ENCODE measurements around the gene KRT72.
A peak's percentile ranks its signal among the peaks of the same experiment; 100 is the strongest.

KRT72 gene

DNA sequence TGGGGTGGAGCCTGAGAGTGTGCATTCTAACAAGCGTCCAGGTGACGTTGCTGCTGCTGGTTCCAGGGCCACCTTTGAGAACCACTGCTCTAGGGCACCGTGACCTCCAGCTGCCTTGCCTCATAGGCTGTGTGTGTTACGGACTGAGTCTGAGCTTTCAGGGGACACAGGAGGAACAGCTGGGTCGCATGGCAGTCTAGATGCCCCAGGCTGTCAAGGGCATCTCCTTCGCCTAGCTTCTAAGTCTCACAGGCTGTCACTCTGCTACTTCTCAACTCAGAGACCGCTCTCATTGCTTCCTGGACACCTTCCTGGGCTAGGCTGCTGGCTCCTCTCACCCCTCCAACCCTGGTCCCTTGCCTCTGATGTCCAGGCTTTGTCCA lies 16.1 kb upstream of the KRT72 start:
- Mint-ChIP-seq H3K27me3 (no peaks in the 10 kb centered on the region), H3K4me3 (peak overlapping the region; percentile 3), H3K9me3 (no peaks in the 10 kb centered on the region), H3K4me1 (peaks cover 100% of the 10 kb centered on the region), H3K27ac (peak overlapping the region; percentile 94), H3K36me3 (peaks cover 1% of the 10 kb centered on the region)

DNA sequence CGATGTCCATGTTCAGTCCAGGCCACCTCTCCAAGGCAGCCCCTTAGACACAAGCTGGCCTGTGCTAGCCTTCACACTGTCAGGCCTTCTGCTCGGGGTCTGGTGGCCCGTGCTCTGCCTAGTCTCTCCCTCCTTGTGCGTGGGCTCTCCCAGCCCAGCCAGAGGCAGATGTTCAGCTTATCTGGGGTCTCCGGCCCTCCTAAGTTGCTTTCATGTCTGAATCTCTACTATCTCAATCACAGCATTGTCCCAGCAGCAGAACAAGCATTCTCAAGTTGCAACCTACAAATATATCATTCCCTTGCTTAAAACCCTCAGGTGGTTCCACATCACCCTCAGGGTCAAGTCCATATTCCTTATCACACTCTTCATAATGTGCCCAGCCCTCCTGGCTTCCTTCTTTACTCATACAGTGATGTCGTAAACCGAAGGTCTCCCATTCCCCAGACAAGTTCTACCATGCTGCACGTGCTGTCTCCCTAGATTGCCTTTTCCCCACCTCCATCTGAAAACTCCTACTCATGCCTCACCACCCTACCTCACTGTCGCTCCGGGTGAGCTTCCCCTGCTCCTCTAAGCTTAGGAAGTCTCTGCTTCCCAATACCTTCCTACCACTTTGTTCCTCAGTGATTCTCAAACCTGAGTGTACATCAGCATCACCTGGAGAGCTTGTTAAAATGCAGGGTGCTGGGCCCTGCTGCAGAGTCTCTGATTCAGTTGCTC lies 15.6 kb upstream of the KRT72 start:
- H3K27ac Mint-ChIP-seq: peak overlapping the region; percentile 94
- peaks cover 100% of the 10 kb centered on the region for H3K4me1 Mint-ChIP-seq
- no peaks in the 10 kb centered on the region for H3K27me3 Mint-ChIP-seq
- H3K9me3 Mint-ChIP-seq: no peaks in the 10 kb centered on the region
- H3K4me3 Mint-ChIP-seq: peak overlapping the region; percentile 67
- peaks cover 1% of the 10 kb centered on the region for H3K36me3 Mint-ChIP-seq

DNA sequence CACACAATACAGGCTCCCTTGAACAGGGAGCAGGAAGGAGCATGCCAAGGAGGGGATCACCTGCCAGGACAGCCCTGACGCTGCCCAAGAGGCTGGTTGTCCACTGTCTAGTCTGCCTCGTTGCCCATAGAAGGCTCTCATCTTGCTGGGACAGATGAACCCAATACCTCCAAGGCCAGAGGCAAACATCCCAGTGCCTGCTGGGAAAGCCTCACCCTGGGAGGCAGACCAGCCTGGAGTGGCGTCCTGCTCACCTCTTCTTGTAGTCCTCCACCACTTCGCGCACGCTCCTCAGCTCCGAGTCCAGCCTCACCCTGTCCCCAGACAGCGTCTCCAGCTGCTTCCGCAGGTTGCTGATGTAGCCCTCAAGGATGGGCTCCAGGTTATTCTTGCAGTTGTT lies 14.6 kb upstream of the KRT72 start:
- Mint-ChIP-seq H3K27ac (peak overlapping the region; percentile 97), H3K4me1 (peaks cover 100% of the 10 kb centered on the region), H3K4me3 (peak overlapping the region; percentile 67), H3K9me3 (no peaks in the 10 kb centered on the region), H3K36me3 (peaks cover 1% of the 10 kb centered on the region), H3K27me3 (no peaks in the 10 kb centered on the region)

DNA sequence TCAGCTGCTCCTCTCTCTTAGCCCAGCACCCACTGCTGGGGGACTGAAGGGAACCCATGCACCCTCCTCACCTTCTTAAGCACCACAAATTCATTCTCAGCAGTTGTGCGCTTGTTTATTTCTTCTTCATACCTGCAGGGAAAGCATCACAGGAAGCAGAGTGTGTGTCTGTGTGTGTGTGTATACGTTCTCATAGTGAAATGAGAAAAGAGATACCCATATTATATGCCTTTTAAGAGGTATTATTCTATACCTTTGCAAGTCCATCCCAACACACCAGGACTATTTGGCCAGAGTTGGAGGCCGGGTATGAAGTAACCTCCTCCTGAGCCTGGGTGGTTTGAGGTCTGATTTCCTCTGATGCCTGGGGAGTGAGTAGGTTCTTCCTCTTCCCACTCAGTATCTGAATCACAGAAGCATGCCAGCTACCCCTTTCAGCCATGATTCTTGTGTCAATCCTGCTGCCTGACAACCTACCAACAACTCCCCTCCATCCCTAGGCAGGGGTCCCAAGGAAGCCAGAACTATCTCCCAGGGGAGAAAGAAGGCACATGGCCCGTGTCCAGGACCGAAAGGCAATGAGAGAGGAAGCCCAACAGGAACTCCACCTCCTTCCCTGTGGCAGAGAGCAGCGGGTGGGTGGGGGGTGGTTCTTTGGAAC lies 14.1 kb upstream of the KRT72 start:
- Mint-ChIP-seq H3K27ac (peak overlapping the region; percentile 97), H3K9me3 (no peaks in the 10 kb centered on the region), H3K4me1 (peaks cover 100% of the 10 kb centered on the region), H3K4me3 (peak overlapping the region; percentile 67), H3K27me3 (no peaks in the 10 kb centered on the region), H3K36me3 (peaks cover 1% of the 10 kb centered on the region)

DNA sequence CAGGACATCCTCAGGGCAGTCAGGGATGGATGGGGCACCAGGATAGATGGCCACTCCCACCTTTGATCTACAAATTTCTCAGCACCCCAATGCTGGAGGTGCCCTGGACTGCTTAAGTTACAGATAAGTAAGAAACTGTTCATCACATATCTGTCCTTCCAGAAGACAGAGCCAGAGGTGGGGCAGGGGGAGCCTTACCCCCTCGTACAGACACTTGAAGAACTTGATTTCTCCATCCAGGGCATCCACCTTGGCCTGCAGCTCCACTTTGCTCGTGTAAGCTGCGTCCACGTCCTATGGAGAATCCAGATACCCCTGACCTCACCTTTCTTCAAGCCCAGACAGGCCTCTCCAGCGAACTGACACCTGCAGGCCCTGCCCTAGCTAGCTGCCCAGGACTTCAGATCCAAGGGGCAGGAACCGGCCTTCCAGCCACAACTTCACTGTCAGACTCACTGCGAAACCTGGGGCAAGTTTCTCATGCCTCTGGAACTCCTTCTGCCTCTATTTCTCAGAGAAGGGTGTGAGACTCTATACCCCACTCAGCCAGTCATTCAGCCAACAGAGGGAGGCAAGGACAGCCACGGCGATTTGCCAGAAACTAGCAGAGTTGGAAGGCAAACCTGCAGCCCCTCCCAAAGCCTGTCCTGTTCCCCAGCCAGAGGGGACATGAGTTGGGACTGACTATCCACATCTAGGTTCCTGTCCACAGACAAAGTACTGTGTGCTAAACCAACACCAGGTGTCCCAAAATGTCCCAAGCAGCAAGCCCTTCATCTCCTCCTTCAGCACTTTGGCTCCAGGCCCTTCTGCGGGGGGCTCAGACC lies 13.3 kb upstream of the KRT72 start:
- H3K27ac Mint-ChIP-seq: peak overlapping the region; percentile 97
- no peaks in the 10 kb centered on the region for H3K27me3 Mint-ChIP-seq
- no peaks in the 10 kb centered on the region for H3K9me3 Mint-ChIP-seq
- peaks cover 1% of the 10 kb centered on the region for H3K36me3 Mint-ChIP-seq
- peak overlapping the region; percentile 67 for H3K4me3 Mint-ChIP-seq
- H3K4me1 Mint-ChIP-seq: peaks cover 99% of the 10 kb centered on the region

DNA sequence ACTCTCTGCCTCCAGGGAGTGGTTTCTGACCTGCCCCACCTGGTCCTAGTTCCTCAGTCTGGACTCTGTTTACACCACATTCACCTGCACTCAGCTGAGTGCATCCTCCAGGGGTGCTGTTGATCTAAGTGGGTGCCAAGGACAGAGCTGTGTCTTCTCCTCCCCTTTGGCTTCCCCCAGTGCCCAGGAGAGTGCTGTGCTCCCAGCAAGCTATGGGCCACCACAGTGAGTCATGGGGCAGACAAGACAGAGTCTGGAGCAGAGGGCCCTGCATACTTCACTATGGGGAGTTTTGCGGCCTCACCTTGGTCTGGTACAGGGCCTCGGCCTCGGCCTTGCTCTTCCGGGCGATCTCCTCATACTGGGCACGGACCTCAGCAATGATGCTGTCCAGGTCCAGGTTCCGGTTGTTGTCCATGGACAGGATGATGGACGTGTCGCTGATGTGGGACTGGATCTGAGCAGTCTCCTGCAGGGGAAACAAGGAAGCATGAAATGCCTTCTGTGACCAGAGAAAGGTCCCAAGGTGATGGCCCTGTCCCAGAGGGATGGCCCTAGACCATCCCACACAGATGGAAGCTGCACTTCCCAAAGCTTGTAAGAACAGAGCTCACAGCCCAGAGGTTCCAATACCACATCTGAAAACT lies 12.2 kb upstream of the KRT72 start:
- H3K4me3 Mint-ChIP-seq: no peak overlapping the region
- H3K9me3 Mint-ChIP-seq: no peaks in the 10 kb centered on the region
- H3K27ac Mint-ChIP-seq: peak overlapping the region; percentile 78
- peaks cover 99% of the 10 kb centered on the region for H3K4me1 Mint-ChIP-seq
- H3K36me3 Mint-ChIP-seq: peaks cover 3% of the 10 kb centered on the region
- no peaks in the 10 kb centered on the region for H3K27me3 Mint-ChIP-seq

DNA sequence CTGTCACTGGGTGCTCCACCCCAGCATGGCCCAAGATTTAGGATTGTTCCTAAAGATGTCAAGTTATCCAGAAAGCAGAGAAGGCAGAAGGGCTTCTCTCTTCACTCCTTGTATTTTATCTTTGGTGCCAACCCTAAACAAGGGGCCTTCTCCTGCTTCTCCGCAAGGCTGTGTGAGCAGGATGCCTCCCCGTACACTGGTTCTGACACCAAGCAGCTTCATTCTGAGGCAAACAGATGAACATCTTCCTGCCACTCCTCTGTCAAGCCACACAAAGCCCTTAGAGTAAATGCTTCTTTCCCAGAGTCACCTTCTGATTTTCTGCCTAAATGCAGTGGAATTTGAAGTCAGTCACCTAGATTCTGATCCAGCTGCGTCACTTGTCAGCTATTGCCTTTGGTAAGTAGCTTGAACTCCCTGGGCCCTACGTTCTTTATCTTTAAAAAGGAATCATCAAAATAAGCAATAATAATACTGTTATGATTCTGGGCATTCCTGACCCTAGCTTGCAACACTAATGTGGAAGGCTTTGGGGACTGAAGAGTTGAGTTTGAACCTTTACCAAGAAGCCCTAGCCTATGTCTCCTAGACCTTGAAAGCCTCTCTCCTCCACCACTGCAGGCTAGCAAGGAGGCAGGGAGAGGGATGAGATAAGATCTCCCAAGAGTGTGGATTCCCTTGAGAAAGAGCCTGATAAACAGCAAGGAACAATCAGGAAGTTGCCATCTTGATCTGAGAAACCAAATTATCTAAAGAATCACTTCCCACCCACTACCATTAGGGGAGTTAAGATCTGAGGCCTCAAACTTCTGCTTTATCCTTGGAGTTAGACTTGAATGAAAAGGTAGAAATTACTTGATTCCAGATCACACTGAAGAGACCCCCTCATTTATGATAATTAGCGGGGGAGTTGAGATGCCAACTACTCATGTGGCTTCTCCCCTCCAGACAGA lies 11.4 kb upstream of the KRT72 start:
- H3K36me3 Mint-ChIP-seq: peaks cover 5% of the 10 kb centered on the region
- H3K4me1 Mint-ChIP-seq: peaks cover 99% of the 10 kb centered on the region
- H3K27me3 Mint-ChIP-seq: no peaks in the 10 kb centered on the region
- H3K27ac Mint-ChIP-seq: peak overlapping the region; percentile 82
- H3K4me3 Mint-ChIP-seq: peak overlapping the region; percentile 31
- H3K9me3 Mint-ChIP-seq: no peaks in the 10 kb centered on the region

DNA sequence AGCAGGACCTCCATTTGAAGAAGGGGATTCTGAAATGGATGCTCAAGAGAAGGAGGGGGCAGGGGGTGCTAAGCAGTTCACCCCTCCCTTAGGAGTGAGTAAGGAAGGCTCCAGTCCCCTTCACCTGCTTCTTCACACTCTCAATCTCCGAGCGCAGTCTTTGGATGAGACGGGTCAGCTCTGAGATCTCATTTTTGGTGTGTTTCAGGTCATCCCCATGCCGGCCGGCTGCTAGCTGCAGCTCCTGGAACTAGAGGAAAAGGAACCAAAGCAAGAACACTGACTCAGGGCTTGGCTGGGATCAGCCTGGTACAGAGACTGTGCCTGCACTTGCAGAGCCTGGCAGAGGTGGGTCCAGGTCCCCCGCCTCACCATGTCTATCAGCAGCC lies 9.8 kb upstream of the KRT72 start:
- Mint-ChIP-seq H3K27ac (peak overlapping the region; percentile 84), H3K4me1 (peaks cover 98% of the 10 kb centered on the region), H3K9me3 (no peaks in the 10 kb centered on the region), H3K36me3 (peaks cover 9% of the 10 kb centered on the region), H3K4me3 (peak overlapping the region; percentile 64), H3K27me3 (no peaks in the 10 kb centered on the region)

DNA sequence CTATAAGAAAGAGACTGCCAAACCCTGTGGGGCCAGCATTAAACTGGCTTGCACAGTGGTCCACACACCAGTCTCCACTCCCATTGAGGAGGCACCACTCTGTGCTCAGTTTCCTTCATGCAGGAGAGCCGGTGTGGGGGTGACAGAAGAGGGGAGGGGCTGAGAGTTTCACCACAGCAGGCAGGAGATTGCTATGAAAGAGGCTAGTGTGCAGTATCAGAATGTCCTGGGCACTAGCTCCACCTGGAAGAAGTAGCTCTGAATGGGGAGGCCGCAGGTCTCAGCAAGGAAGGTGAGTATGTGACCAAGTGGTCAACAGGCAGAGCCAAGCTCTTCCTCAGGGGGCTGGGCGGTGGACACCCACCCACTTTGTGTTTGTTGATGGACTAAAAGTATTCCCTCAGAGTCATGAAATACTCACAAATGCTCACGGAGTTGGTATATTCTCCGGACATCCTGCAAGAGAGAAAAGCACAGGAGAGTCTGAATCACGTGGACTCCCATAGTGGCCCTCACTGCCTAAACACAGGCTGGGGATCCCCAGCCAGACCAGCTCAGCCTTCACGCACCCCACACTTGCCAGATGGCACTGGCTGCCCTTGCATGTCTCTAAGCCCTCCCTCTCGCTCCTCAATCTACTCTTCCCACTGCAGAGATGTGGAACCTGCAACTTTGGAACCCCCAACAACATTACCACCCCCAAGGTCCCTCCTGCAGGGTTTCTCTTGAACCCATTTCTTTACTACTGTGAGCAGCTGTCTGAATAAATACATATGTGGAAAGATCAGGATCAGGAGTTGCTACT lies 7.8 kb upstream of the KRT72 start:
- Mint-ChIP-seq H3K4me3 (peak overlapping the region; percentile 59), H3K27ac (peak overlapping the region; percentile 48), H3K4me1 (peaks cover 98% of the 10 kb centered on the region)

DNA sequence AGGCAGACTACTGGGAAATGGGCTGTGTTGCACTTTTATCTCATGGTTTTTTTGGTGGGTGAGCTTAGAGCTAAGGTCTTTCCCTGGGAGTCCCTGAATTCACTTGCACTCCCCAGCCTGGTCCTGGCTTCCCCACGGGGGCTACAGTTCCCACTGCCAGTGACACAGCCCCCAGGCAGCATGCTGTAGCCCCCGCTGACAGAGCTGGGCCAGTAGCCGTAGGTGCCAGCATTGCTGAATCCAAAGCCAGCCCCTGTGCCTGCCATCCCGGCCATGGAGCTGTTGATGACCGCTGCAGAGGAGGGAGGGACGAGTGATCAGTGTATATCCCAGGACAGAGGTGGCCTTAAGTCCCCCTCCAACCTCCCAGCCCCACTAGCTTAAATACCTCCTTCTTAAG lies 6.9 kb upstream of the KRT72 start:
- Mint-ChIP-seq H3K27ac (peak overlapping the region; percentile 90), H3K36me3 (peaks cover 10% of the 10 kb centered on the region), H3K4me1 (peaks cover 98% of the 10 kb centered on the region)

More for the DNA sequence above, 7.8 kb upstream of the KRT72 start:
- Mint-ChIP-seq H3K27me3 (no peaks in the 10 kb centered on the region), H3K9me3 (no peaks in the 10 kb centered on the region), H3K36me3 (peaks cover 10% of the 10 kb centered on the region)

DNA sequence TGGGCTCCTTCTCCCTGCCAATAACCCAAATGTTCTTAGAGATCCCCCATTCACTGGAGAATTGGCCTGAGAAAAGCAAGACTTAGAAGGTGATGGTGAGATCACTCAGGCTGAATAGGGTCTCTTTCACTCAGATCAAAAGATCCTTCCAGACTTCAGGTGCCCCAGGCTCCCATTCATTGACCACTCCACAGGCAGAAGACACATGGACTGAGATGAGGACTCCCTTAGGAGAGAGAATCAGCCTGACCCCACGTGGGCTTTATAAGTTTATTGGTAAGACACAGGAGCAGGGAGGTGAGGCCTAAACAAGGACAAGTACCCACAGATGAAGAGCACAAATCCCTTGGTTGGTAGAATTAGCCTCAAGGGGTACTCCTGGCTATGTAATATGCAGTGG lies 6.1 kb upstream of the KRT72 start:
- Mint-ChIP-seq H3K27ac (peak overlapping the region; percentile 90), H3K9me3 (no peaks in the 10 kb centered on the region), H3K27me3 (no peaks in the 10 kb centered on the region), H3K36me3 (peaks cover 9% of the 10 kb centered on the region), H3K4me3 (no peak overlapping the region), H3K4me1 (peaks cover 98% of the 10 kb centered on the region)

More for the DNA sequence above, 6.9 kb upstream of the KRT72 start:
- Mint-ChIP-seq H3K9me3 (no peaks in the 10 kb centered on the region), H3K4me3 (peak overlapping the region; percentile 57), H3K27me3 (no peaks in the 10 kb centered on the region)

DNA sequence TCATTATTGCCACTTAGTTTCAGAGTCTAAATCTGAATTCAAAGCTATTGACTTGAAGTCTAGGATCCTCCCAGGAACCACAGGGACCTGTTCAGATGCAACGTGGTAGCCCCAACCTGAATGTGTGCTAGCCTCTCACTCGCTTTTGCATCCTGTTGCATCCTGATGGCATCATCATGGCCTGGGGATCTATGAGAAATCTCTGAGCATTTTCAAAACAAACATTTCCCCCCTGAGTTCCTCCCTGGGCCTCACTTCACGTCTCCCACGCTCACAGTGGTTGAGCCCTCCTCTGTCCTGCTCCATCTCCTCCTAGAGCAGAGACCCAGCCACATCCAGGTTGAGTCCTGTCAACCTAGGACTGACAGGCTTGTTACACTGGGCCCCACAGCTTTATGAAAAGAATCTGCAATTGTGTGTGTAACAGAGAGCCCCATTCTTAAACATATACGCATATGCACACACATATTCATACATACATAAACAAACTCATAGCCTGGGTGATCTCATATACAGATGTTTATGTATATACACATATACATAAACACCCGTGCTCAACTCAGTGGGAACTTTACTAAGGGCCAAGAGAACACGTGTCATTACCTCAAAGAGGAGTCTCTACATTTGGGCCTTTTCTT lies 5.4 kb upstream of the KRT72 start:
- Mint-ChIP-seq H3K27me3 (no peaks in the 10 kb centered on the region), H3K4me3 (no peak overlapping the region), H3K9me3 (no peaks in the 10 kb centered on the region), H3K36me3 (peaks cover 9% of the 10 kb centered on the region), H3K27ac (peak overlapping the region; percentile 90), H3K4me1 (peaks cover 98% of the 10 kb centered on the region)

DNA sequence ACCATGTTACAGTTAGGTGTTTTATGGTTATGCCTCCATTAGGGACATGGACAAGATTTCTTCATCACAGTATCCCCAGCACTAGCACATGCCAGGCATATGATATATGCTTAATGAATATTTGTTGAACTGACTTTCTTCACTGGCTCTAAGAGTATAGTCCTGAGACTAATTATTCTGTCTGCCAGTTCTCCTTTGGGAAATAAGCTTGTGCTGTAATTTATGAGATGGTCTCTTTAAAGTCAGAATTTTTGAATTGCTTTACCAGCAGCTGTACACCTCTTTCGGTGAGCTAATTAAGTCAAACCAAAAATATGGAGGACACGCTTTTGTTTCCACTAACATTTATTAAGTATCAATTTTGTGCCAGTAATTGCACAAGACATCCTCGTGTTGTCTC lies 4.8 kb upstream of the KRT72 start:
- no peaks in the 10 kb centered on the region for H3K9me3 Mint-ChIP-seq
- H3K36me3 Mint-ChIP-seq: peaks cover 9% of the 10 kb centered on the region
- no peak overlapping the region for H3K4me3 Mint-ChIP-seq
- peaks cover 94% of the 10 kb centered on the region for H3K4me1 Mint-ChIP-seq
- H3K27ac Mint-ChIP-seq: peak overlapping the region; percentile 13
- no peaks in the 10 kb centered on the region for H3K27me3 Mint-ChIP-seq

All from activated naive CD4-positive, alpha-beta T cell treated with anti-CD3 and anti-CD28 coated beads, Interleukin-2, amount 50 U/mL, for 24 hours (primary cell).